GM18951 (cell line): ENCODE measurements around the gene SLC25A41.

ENCODE experiments used
- POLR2A ChIP-seq: IDR thresholded peaks from 4 replicates; pipeline ENCODE4 v1.6.1; 2011; ENCODE audit warnings: mild to moderate bottlenecking; ENCODE audit not compliant: insufficient read length, insufficient read depth; ENCODE audit errors: extremely low read depth
- in situ Hi-C: fragments of 300-500 bp; cut with MboI; formaldehyde crosslinking; loops from one replicate; pipeline ENCODE4 v1.12.0; 2022; ENCODE audit warnings: low sequenced_read_pairs, mixed read lengths, inconsistent platforms; ENCODE audit not compliant: unreplicated experiment

Gene SLC25A41

DNA sequence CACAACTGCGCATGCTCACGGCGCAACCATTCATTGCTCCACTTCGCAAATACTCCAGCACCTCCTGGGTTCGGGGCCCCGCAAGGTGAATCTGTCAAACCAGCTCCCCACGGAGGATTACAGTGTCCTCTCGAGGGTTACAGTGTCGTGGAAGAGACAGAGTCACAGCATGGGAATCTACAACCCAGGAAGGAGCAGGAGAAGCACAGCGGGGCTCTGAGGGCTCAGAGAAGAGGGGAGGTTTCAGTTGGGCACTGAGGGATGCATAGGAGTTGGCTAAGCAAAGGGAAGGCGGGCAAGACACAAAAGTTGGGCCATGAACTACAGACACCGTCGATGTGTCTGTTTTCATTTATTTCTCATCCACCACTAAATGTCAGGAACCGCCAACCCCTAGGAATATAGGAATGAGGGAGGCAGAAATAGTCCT is 39.6 kb downstream of the SLC25A41 start:
- in situ Hi-C loops = no loop called here
- TF ChIP-seq POLR2A = no peak

DNA sequence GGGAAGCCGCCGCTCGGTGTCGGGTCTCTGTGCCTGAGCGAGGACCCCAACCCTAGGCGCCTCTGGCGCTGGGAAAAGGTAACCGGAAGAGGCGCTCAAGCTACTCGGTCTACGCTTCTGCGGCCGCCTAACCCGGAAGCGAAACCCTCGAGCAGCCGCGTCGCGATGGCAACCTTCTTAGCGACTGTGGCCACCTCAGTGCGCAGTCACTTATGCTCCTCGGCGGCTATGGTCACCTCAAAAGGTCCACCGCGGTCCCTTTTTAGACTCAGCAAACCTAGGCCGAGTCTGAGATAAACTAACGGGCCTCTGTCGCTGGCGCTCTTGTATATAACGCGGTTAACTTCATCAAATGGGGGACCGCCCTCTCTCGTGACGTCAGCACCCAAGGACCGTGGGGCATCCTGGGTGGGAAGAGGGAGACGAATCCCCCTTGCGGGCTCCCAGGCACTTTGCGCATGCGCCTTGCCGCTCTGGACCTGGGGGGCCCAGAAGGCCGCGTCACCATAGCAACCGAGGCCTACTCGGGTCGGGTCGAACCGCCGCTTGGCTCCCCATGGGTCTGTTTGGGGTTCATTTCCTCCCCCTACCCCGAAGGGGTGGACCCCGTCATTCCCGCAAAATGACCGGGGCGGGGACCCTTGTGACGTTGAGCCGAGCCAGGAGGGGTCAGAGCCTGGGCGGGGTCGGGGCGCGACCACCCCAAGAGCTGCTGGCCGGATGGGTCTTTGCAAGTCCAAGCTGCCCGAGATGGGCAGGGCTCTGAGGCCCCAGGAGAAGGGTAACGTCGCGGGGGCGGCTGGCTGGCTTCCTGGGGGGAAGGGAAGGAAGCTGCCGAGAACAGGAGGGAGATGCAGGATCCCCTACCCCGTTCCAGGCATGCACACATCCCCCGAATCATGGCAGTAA is 40.2 kb downstream of the SLC25A41 start, which contains the start of gene GTF2F1:
GTF2F1 (minus strand) TSS at position 91 of the 909 bp plus-strand sequence. CDS start 169 bp downstream, outside the sequence.
- peak; percentile 61 for TF ChIP-seq POLR2A
- in situ Hi-C loops = no loop called here

DNA sequence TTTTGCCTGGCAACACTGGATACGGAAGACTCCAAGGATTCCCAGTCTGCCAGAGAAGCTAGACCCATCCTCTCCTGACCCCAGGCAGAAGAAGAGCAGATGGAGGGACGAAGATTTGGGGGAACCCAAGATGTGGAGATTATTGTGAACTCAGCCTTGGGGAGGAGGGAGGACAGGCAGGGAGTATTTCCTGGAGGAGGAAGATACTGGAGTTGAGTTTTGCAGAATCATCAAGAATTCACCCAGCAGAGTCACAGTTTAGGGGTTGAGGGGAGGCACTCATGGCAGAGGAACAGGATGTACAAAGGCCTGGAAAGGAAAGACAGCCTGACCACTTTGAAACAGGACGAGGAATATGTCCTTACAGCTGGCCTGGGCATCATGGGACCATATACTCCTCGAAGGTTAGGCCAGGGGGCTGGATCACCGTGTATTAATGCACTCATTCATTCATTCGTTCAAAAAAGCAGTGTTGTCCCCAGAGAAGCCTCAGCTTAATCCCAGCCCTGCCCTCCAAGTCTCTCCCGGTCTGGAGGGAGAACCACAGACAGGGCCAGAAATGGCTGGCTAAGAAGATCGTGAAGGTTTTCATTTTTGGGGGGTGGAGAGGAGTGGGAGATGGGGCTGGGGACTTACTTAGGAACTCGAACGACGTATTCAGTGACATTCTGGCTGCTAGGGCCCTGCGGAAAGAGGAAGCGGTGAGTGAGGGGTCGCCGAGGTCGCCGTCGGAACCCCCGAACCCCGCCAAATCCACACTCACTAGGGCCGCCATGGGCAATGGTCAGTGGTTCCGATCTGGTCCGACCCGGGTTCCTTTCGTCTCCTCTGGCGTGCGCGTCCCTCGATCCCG is 41.1 kb downstream of the SLC25A41 start:
- in situ Hi-C loops = no loop called here
- TF ChIP-seq POLR2A = no peak

DNA sequence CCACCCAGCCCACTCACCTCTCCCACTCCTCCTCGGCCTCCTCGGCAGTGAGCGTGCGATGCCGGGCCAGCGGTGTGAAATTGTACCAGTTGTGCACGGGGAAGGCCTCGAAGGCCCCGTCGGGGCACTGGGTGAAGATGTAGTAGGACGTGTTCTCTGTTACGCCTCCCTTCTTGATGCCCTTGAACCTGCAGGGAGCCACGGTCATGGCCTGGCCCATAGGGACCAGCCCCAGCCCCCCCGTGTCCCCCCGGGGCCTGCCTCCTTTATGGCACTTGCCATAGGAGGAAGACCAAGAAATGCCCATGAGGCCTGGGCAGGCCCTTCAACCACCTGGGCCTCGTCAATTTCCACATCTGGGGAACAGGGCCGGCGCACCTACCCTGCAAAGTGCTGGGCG is 46.2 kb downstream of the SLC25A41 start:
- in situ Hi-C loops = no loop called here

DNA sequence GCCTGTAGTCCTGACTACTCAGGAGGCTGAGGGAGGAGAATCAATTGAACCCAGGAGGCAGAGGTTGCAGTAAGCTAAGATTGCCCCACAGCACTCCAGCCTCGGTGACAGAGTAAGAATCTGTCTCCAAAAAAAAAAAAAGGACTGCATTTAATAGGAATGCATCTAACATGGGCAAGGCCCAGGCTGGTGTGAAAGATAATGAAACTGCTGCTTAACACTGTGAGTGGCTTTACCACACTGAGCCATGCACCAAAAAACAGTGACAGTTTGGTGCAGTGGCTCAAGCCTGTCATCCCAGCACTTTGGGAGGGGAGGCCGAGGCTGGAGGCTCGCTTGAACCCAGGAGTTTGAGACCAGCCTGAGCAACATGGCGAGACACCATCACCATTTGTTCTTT is 49.2 kb downstream of the SLC25A41 start:
- no peak for TF ChIP-seq POLR2A
- in situ Hi-C loops = no loop called here

More for the DNA sequence above, 46.2 kb downstream of the SLC25A41 start:
- TF ChIP-seq POLR2A = no peak

DNA sequence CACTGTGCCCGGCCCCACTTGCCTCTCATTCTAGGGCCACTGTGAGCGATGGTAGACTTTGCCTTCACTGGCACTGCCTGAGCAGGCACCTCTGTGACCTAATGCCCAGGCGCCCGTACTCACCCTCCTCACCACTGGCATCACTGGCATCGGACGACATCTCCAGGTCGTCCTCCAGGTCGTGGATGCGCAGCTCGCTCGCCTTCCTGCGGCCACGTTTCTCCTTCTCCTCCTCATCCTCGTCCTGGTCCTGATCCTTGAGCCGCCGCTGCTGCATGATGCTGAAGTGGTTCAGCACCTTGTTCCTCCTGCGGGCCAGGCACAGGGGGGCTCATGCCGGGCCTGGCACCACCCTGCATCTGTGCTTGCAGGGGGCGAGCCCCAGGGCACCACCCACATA is 50.4 kb downstream of the SLC25A41 start:
- TF ChIP-seq POLR2A = no peak
- in situ Hi-C loops = no loop called here

DNA sequence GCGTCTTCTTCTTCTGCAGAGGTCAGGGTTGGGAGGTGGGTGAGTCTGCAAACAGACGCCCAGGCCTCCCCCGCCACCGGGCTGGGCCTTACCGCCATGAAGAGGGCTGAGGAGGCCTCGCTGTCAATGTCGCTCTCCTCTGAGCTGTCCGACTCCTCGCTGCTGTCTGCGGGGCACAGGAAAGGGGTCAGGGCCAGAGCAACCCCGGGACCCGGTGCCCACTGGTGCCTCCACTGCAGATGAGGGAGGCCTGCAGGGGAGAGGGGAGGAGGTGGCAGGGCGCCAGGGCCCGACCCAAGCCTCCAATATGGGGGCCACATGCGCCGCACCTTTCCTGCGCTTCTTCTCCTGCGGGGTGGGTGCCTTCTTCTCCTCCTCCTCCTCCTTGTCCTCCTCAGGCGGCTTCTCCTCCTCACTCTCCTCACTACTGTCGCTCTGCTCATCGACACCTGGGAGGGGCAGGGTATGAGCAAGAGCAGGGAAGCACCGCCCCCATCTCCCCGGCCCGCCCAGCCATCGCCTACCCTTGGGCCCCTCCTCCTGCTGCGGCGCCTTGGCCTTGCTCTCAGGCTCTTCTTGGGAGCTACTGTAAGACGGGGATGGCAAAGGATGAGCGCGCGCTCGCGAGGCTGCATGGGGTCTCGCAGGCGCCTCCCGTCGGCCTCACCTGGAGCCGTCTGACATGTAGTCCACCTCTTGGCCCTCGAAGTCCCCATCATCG is 52.4 kb downstream of the SLC25A41 start:
- in situ Hi-C loops = no loop called here
- no peak for TF ChIP-seq POLR2A

DNA sequence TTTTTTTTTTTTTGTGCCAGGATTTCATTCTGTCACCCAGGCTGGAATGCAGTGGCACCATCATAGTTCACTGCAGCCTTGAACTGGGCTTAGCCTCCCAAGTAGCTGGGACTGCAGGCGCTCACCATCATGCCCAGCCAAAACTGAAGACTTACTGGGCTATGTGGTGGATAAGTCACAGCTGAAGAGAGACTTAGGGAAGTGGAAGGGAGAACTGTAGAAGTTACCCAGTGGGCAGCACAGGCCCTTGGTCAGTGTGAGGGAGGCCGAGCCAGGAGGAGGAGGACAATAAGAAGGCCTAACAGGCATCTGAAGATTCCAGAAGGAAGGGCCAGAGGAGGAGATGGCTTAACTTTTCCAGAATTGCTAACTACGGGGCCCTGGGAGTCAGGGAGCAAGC is 53.8 kb downstream of the SLC25A41 start:
- in situ Hi-C loops = no loop called here

DNA sequence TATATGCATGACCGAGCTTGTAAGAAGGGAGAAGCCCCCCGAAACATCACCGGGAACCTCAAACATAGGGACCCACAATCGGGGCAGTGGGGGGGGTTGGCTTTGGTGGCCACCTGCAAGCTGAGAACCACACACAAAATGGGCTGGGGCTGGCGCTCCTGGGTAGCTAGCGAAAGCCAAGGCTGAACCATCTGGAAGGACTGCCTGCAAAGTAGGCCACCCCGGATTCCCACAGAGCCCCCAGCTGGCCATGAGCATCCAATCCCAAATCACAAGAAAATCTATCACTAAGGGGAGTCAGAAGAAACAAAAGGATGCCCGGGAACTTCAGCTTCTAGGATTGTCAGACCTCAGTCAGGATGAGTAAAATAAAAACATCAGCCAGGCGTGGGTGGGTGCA is 55.1 kb downstream of the SLC25A41 start:
- no peak for TF ChIP-seq POLR2A

More for the DNA sequence above, 53.8 kb downstream of the SLC25A41 start:
- TF ChIP-seq POLR2A = no peak

DNA sequence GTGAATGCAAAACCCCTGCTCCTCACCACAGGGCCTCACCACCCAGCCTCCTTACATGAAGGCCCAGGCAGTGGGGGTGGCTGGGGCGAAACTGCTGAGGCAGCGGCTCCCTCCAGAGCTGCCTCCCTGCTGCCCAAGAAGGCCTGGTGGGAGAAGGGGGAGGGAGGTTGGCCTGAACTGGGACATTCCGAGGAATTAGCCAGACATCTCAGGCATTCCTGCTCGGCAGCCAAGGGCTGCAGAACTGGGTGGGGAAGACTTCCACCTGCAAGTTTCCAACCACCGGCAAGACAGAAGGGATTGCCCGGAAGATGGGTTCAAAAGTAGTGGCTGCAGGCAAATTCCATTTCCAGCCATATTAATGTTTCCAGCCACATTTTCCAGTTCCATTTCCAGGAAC is 55.5 kb downstream of the SLC25A41 start:
- in situ Hi-C loops = no loop called here
- no peak for TF ChIP-seq POLR2A

More for the DNA sequence above, 55.1 kb downstream of the SLC25A41 start:
- in situ Hi-C loops = no loop called here

DNA sequence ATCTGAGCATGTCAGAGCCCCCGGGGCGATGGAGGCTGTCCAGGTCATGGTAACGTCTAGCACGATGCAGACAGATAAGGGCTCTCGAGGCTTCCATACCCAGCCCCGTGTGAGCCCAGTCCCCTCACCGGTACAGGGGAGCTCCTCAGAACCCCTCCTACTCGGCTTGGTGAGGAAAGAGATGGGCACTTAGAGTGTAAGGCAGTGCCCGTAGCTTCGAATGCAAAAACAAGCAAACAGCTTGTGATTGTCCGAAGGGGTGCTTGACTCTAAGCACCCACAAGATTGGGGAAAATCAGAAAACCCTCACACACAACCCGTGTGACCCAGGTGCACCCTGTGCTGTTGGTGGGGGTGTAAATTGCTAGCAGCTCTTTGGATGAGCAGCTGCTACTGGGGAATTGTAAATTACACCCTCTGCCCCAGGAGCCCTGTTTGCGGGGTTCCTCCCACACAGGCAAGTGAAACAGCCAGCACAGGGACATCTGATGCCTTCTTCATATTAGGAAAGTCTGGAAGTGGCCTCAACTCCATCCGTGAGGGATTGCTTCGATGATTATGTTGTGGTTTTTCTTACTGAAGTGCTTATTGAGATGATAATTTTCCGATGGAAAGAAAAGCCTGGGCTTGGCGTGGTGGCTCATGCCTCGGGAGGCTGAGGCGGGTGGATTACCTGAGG is 56.9 kb downstream of the SLC25A41 start:
- in situ Hi-C loops = no loop called here

More for the DNA sequence above, 56.9 kb downstream of the SLC25A41 start:
- no peak for TF ChIP-seq POLR2A
